NB4 (cell line): Measurements from ENCODE around the gene TMEM87B.

ENCODE experiments used
- DNase-seq: peaks from one replicate; pipeline ENCODE4 v3.0.0; 2010; ENCODE audit warnings: low read depth
- H3K4me3 ChIP-seq: one replicate; pipeline ENCODE4 v1.5.1; 2011; ENCODE audit warnings: mild to moderate bottlenecking, low read depth, low read length, moderate library complexity
- CTCF ChIP-seq: IDR thresholded peaks from one replicate; pipeline ENCODE4 v1.5.1; 2012; ENCODE audit warnings: low read depth, low read length
- MAX ChIP-seq: IDR thresholded peaks from 2 replicates; pipeline ENCODE4 v1.6.1; 2011; ENCODE audit warnings: low read depth, low read length
- MYC ChIP-seq: IDR thresholded peaks from 2 replicates; pipeline ENCODE4 v1.6.1; 2011; ENCODE audit warnings: low read depth, low read length
- POLR2A ChIP-seq: IDR thresholded peaks from 2 replicates; pipeline ENCODE4 v1.6.1; 2011; ENCODE audit warnings: mild to moderate bottlenecking; ENCODE audit not compliant: insufficient read length; ENCODE audit errors: extremely low read depth

Gene TMEM87B

GRCh38 chr2:112077814-112078213 is 22.7 kb downstream of the TMEM87B start:
- TF ChIP-seq CTCF (no peak), MAX (no peak), MYC (no peak), POLR2A (no peak)
- DNase-seq, result peak; percentile 23
- H3K4me3 ChIP-seq, result no peak overlapping the region

- TF ChIP-seq MYC (no peak), POLR2A (no peak), CTCF (no peak)
- H3K4me3 ChIP-seq, result no peak overlapping the region
- no peak for DNase-seq
These were observed 26.2 kb downstream of the TMEM87B start for GRCh38 chr2:112081262-112081661.

GRCh38 chr2:112084689-112085374 is 29.8 kb downstream of the TMEM87B start:
- no peak overlapping the region for H3K4me3 ChIP-seq
- DNase-seq, result no peak
- TF ChIP-seq MAX (no peak), MYC (no peak), CTCF (no peak), POLR2A (no peak)

GRCh38 chr2:112085375-112085730 is 30.3 kb downstream of the TMEM87B start:
- no peak for TF ChIP-seq POLR2A
- no peak for TF ChIP-seq CTCF
- no peak for TF ChIP-seq MYC
- TF ChIP-seq MAX, result no peak
- DNase-seq, result no peak

GRCh38 chr2:112085916-112086669 is 31.0 kb downstream of the TMEM87B start:
- no peak overlapping the region for H3K4me3 ChIP-seq
- TF ChIP-seq POLR2A (no peak), MYC (no peak), MAX (no peak), CTCF (no peak)
- DNase-seq, result no peak

More at GRCh38 chr2:112085375-112085730, 30.3 kb downstream of the TMEM87B start:
- H3K4me3 ChIP-seq, result no peak overlapping the region

- no peak for TF ChIP-seq MYC
- TF ChIP-seq POLR2A, result no peak
- TF ChIP-seq MAX, result no peak
- TF ChIP-seq CTCF, result no peak
These were observed 32.4 kb downstream of the TMEM87B start for GRCh38 chr2:112087346-112088020.

More at GRCh38 chr2:112087346-112088020, 32.4 kb downstream of the TMEM87B start:
- no peak for DNase-seq
- H3K4me3 ChIP-seq, result no peak overlapping the region
